Cardiac septum (tissue), 1 donor: ENCODE measurements around the gene TIRAP. TPM values are rescaled to one million over a fixed set of nuclear protein-coding genes. Genes with fewer than 3 reads are reported as not detected.
"Not testable (repeated sequence)": the region's sequence is repeated elsewhere in the genome, so short reads cannot be mapped to it uniquely, and the experiment has no call there.

Experiments used
- DNase-seq: peaks from one replicate; pipeline ENCODE4 v3.0.0-alpha.2; 2020; ENCODE audit warnings: low spot score
- intact Hi-C: fragments of 100-400 bp; cut with DNase I; formaldehyde crosslinking; loops from one replicate; pipeline ENCODE4 v1.14.0; 2022
- long read RNA-seq: library from polyadenylated mRNA; unstranded; transcript quantifications from one replicate; pipeline ENCODE4 v2.0.0, GENCODE V29; 2021
- total RNA-seq: library from RNA; stranded (reverse); fragmentation: NEBNext Ultra II Directional; extraction: Animal tissue kit (Norgen Biotek cat#: 25700); gene quantifications from one replicate; pipeline ENCODE4 v1.2.1, GENCODE V29; 2021
- donor health status: DM: no; HTN: no; CAD: no.

TIRAP gene
- 8.4 TPM for total RNA-seq
- long read RNA-seq, partial matches to known transcripts = 2 of 5 reads
- long read RNA-seq, other reads (novel, unspliced or antisense) = 3 of 5 reads

- DNase-seq = peak; percentile 88
- intact Hi-C loops = loop anchor here (5.0 kb wide), 1 partner anchor 71 kb away; the partner anchor contains the start of genes FAM118B and RPUSD4
These were observed at the start of gene TIRAP for GRCh38 chr11:126282736-126283591. TIRAP (plus strand) TSS chr11:126283093; CDS start chr11:126290895, 7,802 bp downstream.

GRCh38 chr11:126233391-126233790 is 49.5 kb upstream of the TIRAP start:
- intact Hi-C loops = no loop called here
- DNase-seq = no peak

GRCh38 chr11:126246636-126247035 is 36.3 kb upstream of the TIRAP start:
- no peak for DNase-seq
- intact Hi-C loops = no loop called here

- DNase-seq = no peak
- intact Hi-C loops = no loop called here
These were observed 29.6 kb upstream of the TIRAP start for GRCh38 chr11:126253265-126253664.

GRCh38 chr11:126254819-126255218 is 28.1 kb upstream of the TIRAP start:
- DNase-seq = no peak
- intact Hi-C loops = no loop called here

- DNase-seq, intact Hi-C loops: not testable (repeated sequence)
These were observed 27.4 kb upstream of the TIRAP start for GRCh38 chr11:126255507-126255906.

- intact Hi-C loops = no loop called here
- DNase-seq = no peak
These were observed 26.7 kb upstream of the TIRAP start for GRCh38 chr11:126256216-126256615.

- intact Hi-C loops = no loop called here
These were observed 25.7 kb upstream of the TIRAP start for GRCh38 chr11:126257144-126257543.

GRCh38 chr11:126257764-126258163 is 25.1 kb upstream of the TIRAP start:
- DNase-seq = no peak
- intact Hi-C loops = no loop called here

More at GRCh38 chr11:126257144-126257543, 25.7 kb upstream of the TIRAP start:
- DNase-seq = no peak

GRCh38 chr11:126262216-126262615 is 20.7 kb upstream of the TIRAP start:
- intact Hi-C loops = loop anchor here (10.0 kb wide), 2 partner anchors 197 to 337 kb away; partner anchors contain the start of gene CDON
- no peak for DNase-seq

GRCh38 chr11:126263489-126263888 is 19.4 kb upstream of the TIRAP start:
- intact Hi-C loops = loop anchor here (10.0 kb wide), 2 partner anchors 199 to 339 kb away; partner anchors contain the start of gene CDON

GRCh38 chr11:126265811-126266210 is 17.1 kb upstream of the TIRAP start:
- intact Hi-C loops = loop anchor here (10.0 kb wide), 2 partner anchors 201 to 341 kb away; partner anchors contain the start of gene CDON
- no peak for DNase-seq

More at GRCh38 chr11:126263489-126263888, 19.4 kb upstream of the TIRAP start:
- no peak for DNase-seq

GRCh38 chr11:126267650-126268049 is 15.2 kb upstream of the TIRAP start:
- DNase-seq = no peak
- intact Hi-C loops = loop anchor here (1.0 to 10.0 kb wide), 3 partner anchors 56 to 343 kb away; partner anchors contain the start of genes CDON, FAM118B and RPUSD4

GRCh38 chr11:126268361-126268707 is 14.6 kb upstream of the TIRAP start:
- DNase-seq = no peak
- intact Hi-C loops = loop anchor here (1.0 to 10.0 kb wide), 3 partner anchors 57 to 344 kb away; partner anchors contain the start of genes CDON, FAM118B and RPUSD4

- intact Hi-C loops = loop anchor here (1.0 to 10.0 kb wide), 3 partner anchors 58 to 344 kb away; partner anchors contain the start of genes CDON, FAM118B and RPUSD4
- peak; percentile 100 for DNase-seq
These were observed 13.9 kb upstream of the TIRAP start, which contains the start of the genes FOXRED1 and SRPRA for GRCh38 chr11:126268708-126269579. FOXRED1 (plus strand) TSS chr11:126269154; CDS start chr11:126269207, 53 bp downstream. SRPRA (minus strand) TSS chr11:126268895; CDS start chr11:126268804, 91 bp downstream.

- no peak for DNase-seq
These were observed 5.6 kb upstream of the TIRAP start for GRCh38 chr11:126277322-126277721.

GRCh38 chr11:126277780-126278179 is 5.1 kb upstream of the TIRAP start:
- no peak for DNase-seq
- intact Hi-C loops = no loop called here

More at GRCh38 chr11:126277322-126277721, 5.6 kb upstream of the TIRAP start:
- intact Hi-C loops = no loop called here

GRCh38 chr11:126279191-126279590 is 3.7 kb upstream of the TIRAP start:
- intact Hi-C loops = no loop called here
- no peak for DNase-seq

GRCh38 chr11:126280595-126280994 is 2.3 kb upstream of the TIRAP start:
- intact Hi-C loops = loop anchor here (5.0 kb wide), 1 partner anchor 68 kb away; the partner anchor contains the start of genes FAM118B and RPUSD4
- DNase-seq = peak; percentile 81
